Hair follicle dermal papilla cell (primary cell): ENCODE data around the gene DDI1. TPM values are rescaled to one million over a fixed set of nuclear protein-coding genes. Genes with fewer than 3 reads are reported as not detected.

ENCODE experiments used
- total RNA-seq: library from RNA; depleted of rRNA; stranded (reverse); fragments of >200 nt; gene quantifications from 2 replicates; pipeline ENCODE4 v1.2.3, GENCODE V29; 2012

DDI1 gene
- under 0.01 and 0.12 TPM in 2 replicates for total RNA-seq

GRCh38 chr11:104036588-104036987, at the start of gene DDI1:
Gene DDI1, plus strand, starts transcription at chr11:104036640. Its CDS starts 183 bp downstream, at chr11:104036823.

Other genes with a start within 250 kb of the DDI1 start
- gene PDGFD, start 127.5 kb downstream of the DDI1 start, total RNA-seq = 139 and 230 TPM in 2 replicates